GDM1 (cell line): Measurements from ENCODE around the gene C16orf54.
"Not testable (repeated sequence)": the region's sequence is repeated elsewhere in the genome, so short reads cannot be mapped to it uniquely, and the experiment has no call there.

Experiments
- DNase-seq: peaks from one replicate; lab custom pipeline; 2025; lab: John Stamatoyannopoulos, UW

Gene C16orf54

GRCh38 chr16:29739927-29740629 lies 5.7 kb downstream of the C16orf54 start:
- not testable (repeated sequence) for DNase-seq

GRCh38 chr16:29738514-29738913 lies 7.3 kb downstream of the C16orf54 start:
- no peak for DNase-seq

GRCh38 chr16:29737713-29738112 lies 8.1 kb downstream of the C16orf54 start:
- no peak for DNase-seq

GRCh38 chr16:29736764-29737163 lies 9.0 kb downstream of the C16orf54 start:
- DNase-seq, result no peak

GRCh38 chr16:29736112-29736511 lies 9.7 kb downstream of the C16orf54 start:
- no peak for DNase-seq

- no peak for DNase-seq
Observed at GRCh38 chr16:29734786-29735185, 11.0 kb downstream of the C16orf54 start.

- DNase-seq, result not testable (repeated sequence)
Observed at GRCh38 chr16:29731768-29732601, 13.8 kb downstream of the C16orf54 start.

GRCh38 chr16:29730649-29731048 lies 15.1 kb downstream of the C16orf54 start:
- DNase-seq, result no peak

GRCh38 chr16:29729116-29729521 lies 16.7 kb downstream of the C16orf54 start:
- no peak for DNase-seq

GRCh38 chr16:29727452-29727851 lies 18.3 kb downstream of the C16orf54 start:
- DNase-seq, result no peak

- no peak for DNase-seq
Observed at GRCh38 chr16:29726845-29727377, 18.9 kb downstream of the C16orf54 start.

- DNase-seq, result peak; percentile 65
Observed at GRCh38 chr16:29721167-29721879, 24.5 kb downstream of the C16orf54 start.

- no peak for DNase-seq
Observed at GRCh38 chr16:29720703-29721102, 25.1 kb downstream of the C16orf54 start.

GRCh38 chr16:29719063-29719462 lies 26.7 kb downstream of the C16orf54 start:
- no peak for DNase-seq

GRCh38 chr16:29717113-29717512 lies 28.7 kb downstream of the C16orf54 start:
- DNase-seq, result no peak

- DNase-seq, result no peak
Observed at GRCh38 chr16:29714972-29715371, 30.8 kb downstream of the C16orf54 start.

- no peak for DNase-seq
Observed at GRCh38 chr16:29714396-29714795, 31.4 kb downstream of the C16orf54 start.

- DNase-seq, result no peak
Observed at GRCh38 chr16:29712809-29713208, 33.0 kb downstream of the C16orf54 start.

GRCh38 chr16:29710227-29711219 lies 35.3 kb downstream of the C16orf54 start:
- DNase-seq, result peak; percentile 24

GRCh38 chr16:29709657-29710056 lies 36.1 kb downstream of the C16orf54 start:
- DNase-seq, result not testable (repeated sequence)
